GM18526 (cell line): Measurements from ENCODE around the gene MIGA1.

Source experiments
- POLR2A ChIP-seq: IDR thresholded peaks from 3 replicates; pipeline ENCODE4 v1.6.1; 2011; ENCODE audit not compliant: insufficient read length; ENCODE audit errors: extremely low read depth

The MIGA1 gene

GRCh38 chr1:77794550-77794949 is 15.1 kb downstream of the MIGA1 start:
- no peak for TF ChIP-seq POLR2A

- TF ChIP-seq POLR2A: no peak
Measured at GRCh38 chr1:77796695-77797405, 17.4 kb downstream of the MIGA1 start.

- TF ChIP-seq POLR2A: no peak
Measured at GRCh38 chr1:77797991-77798390, 18.5 kb downstream of the MIGA1 start.

- no peak for TF ChIP-seq POLR2A
Measured at GRCh38 chr1:77802026-77802425, 22.6 kb downstream of the MIGA1 start.

GRCh38 chr1:77803371-77803770 is 23.9 kb downstream of the MIGA1 start:
- TF ChIP-seq POLR2A: no peak

- TF ChIP-seq POLR2A: no peak
Measured at GRCh38 chr1:77817368-77818209, 38.1 kb downstream of the MIGA1 start.

GRCh38 chr1:77820121-77820520 is 40.7 kb downstream of the MIGA1 start:
- no peak for TF ChIP-seq POLR2A

GRCh38 chr1:77824079-77824478 is 44.6 kb downstream of the MIGA1 start:
- TF ChIP-seq POLR2A: no peak

GRCh38 chr1:77824694-77825093 is 45.2 kb downstream of the MIGA1 start:
- TF ChIP-seq POLR2A: no peak

- no peak for TF ChIP-seq POLR2A
Measured at GRCh38 chr1:77825131-77825709, 45.8 kb downstream of the MIGA1 start.

- TF ChIP-seq POLR2A: no peak
Measured at GRCh38 chr1:77828098-77828497, 48.6 kb downstream of the MIGA1 start.

GRCh38 chr1:77829851-77830250 is 50.4 kb downstream of the MIGA1 start:
- TF ChIP-seq POLR2A: no peak

- no peak for TF ChIP-seq POLR2A
Measured at GRCh38 chr1:77830946-77831345, 51.5 kb downstream of the MIGA1 start.

GRCh38 chr1:77831566-77831965 is 52.1 kb downstream of the MIGA1 start:
- TF ChIP-seq POLR2A: no peak

GRCh38 chr1:77831976-77832711 is 52.7 kb downstream of the MIGA1 start:
- TF ChIP-seq POLR2A: no peak

- no peak for TF ChIP-seq POLR2A
Measured at GRCh38 chr1:77832901-77833300, 53.5 kb downstream of the MIGA1 start.

- no peak for TF ChIP-seq POLR2A
Measured at GRCh38 chr1:77833521-77834100, 54.2 kb downstream of the MIGA1 start.
